Measurements from ENCODE around the gene RNU1-4.
"Not testable (repeated sequence)": the region's sequence is repeated elsewhere in the genome, so short reads cannot be mapped to it uniquely, and the experiment has no call there.

- TF ChIP-seq CTCF (IDR thresholded peaks at IDR 0.05; ENCODE audit: insufficient read depth, low read depth, low read length); EZH2 (IDR thresholded peaks at IDR 0.05; ENCODE audit: insufficient read depth, low read length): not testable (repeated sequence)
Observed at GRCh38 chr1:16706302-16706701, 34.0 kb upstream of the RNU1-4 start.

All from astrocyte (in vitro differentiated cells and primary cell).